Immature natural killer cell (primary cell): ENCODE measurements around the gene TST. TPM values are rescaled to one million over a fixed set of nuclear protein-coding genes. Genes with fewer than 3 reads are reported as not detected.

ENCODE experiments used
- DNase-seq, 3 donors: peaks; one replicate each; pipeline ENCODE4 v3.0.0; 2022; ENCODE audit warnings: mixed read lengths in 1 of 3
- H3K27ac Mint-ChIP-seq, 6 donors: one replicate each; pipeline ENCODE4 v1.8.0; 2020; ENCODE audit warnings: mixed read lengths in 6 of 6, mild to moderate bottlenecking in 5 of 6, inconsistent platforms in 4 of 6, moderate library complexity in 3 of 6
- H3K27me3 Mint-ChIP-seq, 3 donors: one replicate each; pipeline ENCODE4 v1.8.0; 2020 to 2021; ENCODE audit warnings: low read depth in 3 of 3, mild to moderate bottlenecking in 3 of 3, mixed read lengths in 3 of 3, moderate library complexity in 3 of 3, inconsistent platforms in 1 of 3
- H3K36me3 Mint-ChIP-seq, 3 donors: one replicate each; pipeline ENCODE4 v1.8.0; 2020; ENCODE audit warnings: mixed read lengths in 3 of 3, inconsistent platforms in 2 of 3, mild to moderate bottlenecking in 2 of 3
- H3K4me1 Mint-ChIP-seq, 2 donors: one replicate each; pipeline ENCODE4 v1.8.0; 2020; ENCODE audit warnings: inconsistent platforms in 2 of 2, mild to moderate bottlenecking in 2 of 2, mixed read lengths in 2 of 2, moderate library complexity in 1 of 2
- H3K4me3 Mint-ChIP-seq, 5 donors: one replicate each; pipeline ENCODE4 v1.8.0; 2020; ENCODE audit warnings: mild to moderate bottlenecking in 5 of 5, mixed read lengths in 5 of 5, inconsistent platforms in 3 of 5, moderate library complexity in 3 of 5
- H3K9me3 Mint-ChIP-seq, 6 donors: one replicate each; pipeline ENCODE4 v1.8.0; 2020; ENCODE audit warnings: mild to moderate bottlenecking in 6 of 6, mixed read lengths in 6 of 6, inconsistent platforms in 4 of 6, moderate library complexity in 3 of 6
- polyA plus RNA-seq, 3 donors: library from polyadenylated mRNA; unstranded; fragments of 300-500 nt; fragmentation: Illumina TruSeq; gene quantifications; one replicate each; pipeline ENCODE4 v1.2.3, GENCODE V29; 2021

TST gene
- polyA plus RNA-seq, 3 donors from 2014 or later: 8.1 to 20.8 (median 8.4) TPM

- Mint-ChIP-seq H3K27ac (peak overlapping the region in 1 of 6 donors; percentile 69), H3K36me3 (peaks cover 0 to 26% (median 0%) of the 10 kb centered on the region in 3 donors), H3K4me3 (no peak overlapping the region), H3K9me3 (no peaks in the 10 kb centered on the region), H3K4me1 (no peaks in the 10 kb centered on the region), H3K27me3 (peaks cover 0 to 2% (median 2%) of the 10 kb centered on the region in 3 donors)
- DNase-seq: no peak
These were observed 39.9 kb upstream of the TST start for GRCh38 chr22:37058917-37059701.

GRCh38 chr22:37057796-37058510 lies 38.7 kb upstream of the TST start:
- Mint-ChIP-seq H3K36me3 (peaks cover 0 to 26% (median 0%) of the 10 kb centered on the region in 3 donors), H3K9me3 (no peaks in the 10 kb centered on the region), H3K4me3 (no peak overlapping the region), H3K27me3 (peaks cover 0 to 2% (median 2%) of the 10 kb centered on the region in 3 donors), H3K4me1 (peaks cover 2 to 3% of the 10 kb centered on the region in 2 donors), H3K27ac (no peak overlapping the region)
- DNase-seq: no peak

GRCh38 chr22:37057226-37057625 lies 38.0 kb upstream of the TST start:
- H3K27me3 Mint-ChIP-seq: peaks cover 0 to 6% (median 2%) of the 10 kb centered on the region in 3 donors
- peaks cover 0 to 26% (median 0%) of the 10 kb centered on the region in 3 donors for H3K36me3 Mint-ChIP-seq
- H3K9me3 Mint-ChIP-seq: no peaks in the 10 kb centered on the region
- no peak overlapping the region for H3K27ac Mint-ChIP-seq
- H3K4me3 Mint-ChIP-seq: no peak overlapping the region
- peaks cover 10% of the 10 kb centered on the region in 2 donors for H3K4me1 Mint-ChIP-seq
- DNase-seq: no peak

- Mint-ChIP-seq H3K4me3 (no peak overlapping the region), H3K9me3 (no peaks in the 10 kb centered on the region), H3K27ac (no peak overlapping the region), H3K4me1 (peaks cover 12 to 13% of the 10 kb centered on the region in 2 donors), H3K36me3 (peaks cover 0 to 21% (median 0%) of the 10 kb centered on the region in 3 donors), H3K27me3 (peaks cover 0 to 7% (median 2%) of the 10 kb centered on the region in 3 donors)
- DNase-seq: no peak
These were observed 37.0 kb upstream of the TST start for GRCh38 chr22:37056246-37056645.

GRCh38 chr22:37054600-37055365 lies 35.5 kb upstream of the TST start:
- H3K27me3 Mint-ChIP-seq: peaks cover 0 to 6% (median 4%) of the 10 kb centered on the region in 3 donors
- no peak for DNase-seq
- H3K9me3 Mint-ChIP-seq: no peaks in the 10 kb centered on the region
- peaks cover 16 to 17% of the 10 kb centered on the region in 2 donors for H3K4me1 Mint-ChIP-seq
- no peak overlapping the region for H3K4me3 Mint-ChIP-seq
- H3K27ac Mint-ChIP-seq: no peak overlapping the region
- H3K36me3 Mint-ChIP-seq: peaks cover 0 to 21% (median 0%) of the 10 kb centered on the region in 3 donors

GRCh38 chr22:37054056-37054395 lies 34.8 kb upstream of the TST start:
- DNase-seq: no peak
- Mint-ChIP-seq H3K27ac (peak overlapping the region in 1 of 6 donors; percentile 77), H3K4me3 (peak overlapping the region in 4 of 5 donors; percentile 24 to 79 (median 52)), H3K4me1 (peaks cover 16 to 17% of the 10 kb centered on the region in 2 donors), H3K9me3 (no peaks in the 10 kb centered on the region), H3K27me3 (peaks cover 0 to 6% (median 4%) of the 10 kb centered on the region in 3 donors), H3K36me3 (peaks cover 0 to 21% (median 0%) of the 10 kb centered on the region in 3 donors)

GRCh38 chr22:37053310-37054055 lies 34.2 kb upstream of the TST start:
- Mint-ChIP-seq H3K4me1 (peaks cover 16 to 17% of the 10 kb centered on the region in 2 donors), H3K36me3 (peaks cover 0 to 21% (median 0%) of the 10 kb centered on the region in 3 donors), H3K9me3 (no peaks in the 10 kb centered on the region), H3K27ac (peak overlapping the region in 4 of 6 donors; percentile 17 to 77 (median 46)), H3K27me3 (peaks cover 0 to 6% (median 4%) of the 10 kb centered on the region in 3 donors), H3K4me3 (peak overlapping the region in 4 of 5 donors; percentile 44 to 82 (median 69))
- no peak for DNase-seq

- DNase-seq: no peak
- Mint-ChIP-seq H3K9me3 (no peaks in the 10 kb centered on the region), H3K27me3 (peaks cover 0 to 6% (median 4%) of the 10 kb centered on the region in 3 donors), H3K4me3 (peak overlapping the region; percentile 79 to 90 (median 87)), H3K4me1 (peaks cover 16 to 17% of the 10 kb centered on the region in 2 donors), H3K27ac (peak overlapping the region; percentile 52 to 83 (median 76)), H3K36me3 (peaks cover 0 to 18% (median 0%) of the 10 kb centered on the region in 3 donors)
These were observed 33.4 kb upstream of the TST start for GRCh38 chr22:37052386-37053309.

GRCh38 chr22:37051391-37052385 lies 32.4 kb upstream of the TST start, which contains the start of gene KCTD17:
TSS of gene KCTD17 (plus strand) at chr22:37051742. CDS start at chr22:37051761, 19 bp downstream.
- Mint-ChIP-seq H3K27me3 (peaks cover 0 to 7% (median 4%) of the 10 kb centered on the region in 3 donors), H3K9me3 (no peaks in the 10 kb centered on the region), H3K27ac (peak within 1 kb of the TSS; percentile 52 to 85 (median 76)), H3K4me1 (peaks cover 16 to 17% of the 10 kb centered on the region in 2 donors), H3K4me3 (peak within 1 kb of the TSS; percentile 79 to 90 (median 87)), H3K36me3 (peaks cover 0 to 11% (median 0%) of the 10 kb centered on the region in 3 donors)
- DNase-seq: peak; percentile 64 to 70 (median 68)

- peaks cover 0 to 7% (median 0%) of the 10 kb centered on the region in 3 donors for H3K36me3 Mint-ChIP-seq
- peak overlapping the region in 1 of 6 donors; percentile 53 for H3K27ac Mint-ChIP-seq
- H3K4me3 Mint-ChIP-seq: peak overlapping the region; percentile 21 to 88 (median 78)
- DNase-seq: no peak
- H3K9me3 Mint-ChIP-seq: no peaks in the 10 kb centered on the region
- peaks cover 0 to 7% (median 2%) of the 10 kb centered on the region in 3 donors for H3K27me3 Mint-ChIP-seq
- peaks cover 16 to 17% of the 10 kb centered on the region in 2 donors for H3K4me1 Mint-ChIP-seq
These were observed 31.7 kb upstream of the TST start for GRCh38 chr22:37050913-37051312.

GRCh38 chr22:37049224-37049623 lies 30.0 kb upstream of the TST start:
- Mint-ChIP-seq H3K4me1 (peaks cover 16 to 17% of the 10 kb centered on the region in 2 donors), H3K27ac (no peak overlapping the region), H3K9me3 (no peaks in the 10 kb centered on the region), H3K27me3 (peaks cover 2 to 7% (median 5%) of the 10 kb centered on the region in 3 donors), H3K36me3 (no peaks in the 10 kb centered on the region), H3K4me3 (no peak overlapping the region)
- no peak for DNase-seq
